ENCODE results near the gene MAGEL2. TPM values are rescaled to one million over a fixed set of nuclear protein-coding genes. Genes with fewer than 3 reads are reported as not detected.

The MAGEL2 gene
- total and polyA plus RNA-seq, 2 experiments from 2014 or later: 4.8 to 10.1 TPM

GRCh38 chr15:23687143-23687470 lies 39.4 kb upstream of the MAGEL2 start, which contains the start of gene NDN:
Gene NDN (minus strand): TSS chr15:23687305. CDS start chr15:23687217, 88 bp downstream.
- H4K20me1 ChIP-seq (replicated peaks; ENCODE audit: insufficient read depth): 0 out of 2 replicates have a peak, but pooled peaks cover 5% of the 10 kb centered on the region
- peaks cover 18% of the 10 kb centered on the region for H3K4me1 Mint-ChIP-seq
- ATAC-seq (peak; percentile 79), DNase-seq (ENCODE audit: low spot score) (peak; percentile 73)
- H3K4me2 ChIP-seq: peak within 1 kb of the TSS; percentile 82
- H3K27me3 Mint-ChIP-seq (ENCODE audit: insufficient read depth, low read depth, poor library complexity): peaks cover 3% of the 10 kb centered on the region
- no peak within 1 kb of the TSS for H3K27ac Mint-ChIP-seq
- H3K9me3 Mint-ChIP-seq: peaks cover 72% of the 10 kb centered on the region
- TF ChIP-seq CTCF (conservative IDR thresholded peaks at IDR 0.05; ENCODE audit: low read depth in 2 of 2) (no peak), POLR2AphosphoS5 (IDR thresholded peaks at IDR 0.05; ENCODE audit: low read depth) (peak; percentile 68)
- H3K27ac ChIP-seq (ENCODE audit: low read depth): no peak within 1 kb of the TSS
- H3K4me3 ChIP-seq: peak within 1 kb of the TSS; percentile 64
- H3K36me3 ChIP-seq (ENCODE audit: insufficient read depth): no peaks in the 10 kb centered on the region
- peak within 1 kb of the TSS; percentile 69; the same call in 1 of the 2 replicates for H2AFZ ChIP-seq
- peaks cover 3% of the 10 kb centered on the region; the same call in 1 of the 2 replicates for H3K79me2 ChIP-seq (replicated peaks; ENCODE audit: insufficient read depth)
- H3K9me2 ChIP-seq (ENCODE audit: insufficient read depth): no peaks in the 10 kb centered on the region
- H3F3A ChIP-seq (replicated peaks; ENCODE audit: low read depth): no peaks in the 10 kb centered on the region
- H3K4me1 ChIP-seq (ENCODE audit: insufficient read depth): 0 out of 2 replicates have a peak, but pooled peaks cover 3% of the 10 kb centered on the region
- H3K4me3 Mint-ChIP-seq: peak within 1 kb of the TSS; percentile 72
- peaks cover 16% of the 10 kb centered on the region for H3K36me3 Mint-ChIP-seq (ENCODE audit: low read depth)
- H3K27me3 ChIP-seq (ENCODE audit: insufficient read depth): no peaks in the 10 kb centered on the region

- H3K9me3 Mint-ChIP-seq: peaks cover 75% of the 10 kb centered on the region
- TF ChIP-seq REST (IDR thresholded peaks at IDR 0.05; ENCODE audit: unreplicated experiment) (no peak), ZNF114 (CRISPR knock-in tag; IDR thresholded peaks at IDR 0.05) (no peak)
- peaks cover 16% of the 10 kb centered on the region for H3K36me3 Mint-ChIP-seq (ENCODE audit: low read depth)
- H3K36me3 ChIP-seq (ENCODE audit: insufficient read depth): no peaks in the 10 kb centered on the region
- 0 out of 2 replicates have a peak, but pooled peaks cover 5% of the 10 kb centered on the region for H4K20me1 ChIP-seq (replicated peaks; ENCODE audit: insufficient read depth)
- peaks cover 3% of the 10 kb centered on the region; the same call in 1 of the 2 replicates for H3K79me2 ChIP-seq (replicated peaks; ENCODE audit: insufficient read depth)
- peak overlapping the region; percentile 72 for H3K4me3 Mint-ChIP-seq
- H3K27ac Mint-ChIP-seq: no peak overlapping the region
- ATAC-seq (peak; percentile 71), DNase-seq (ENCODE audit: low spot score) (peak; percentile 34)
- no peaks in the 10 kb centered on the region for H3F3A ChIP-seq (replicated peaks; ENCODE audit: low read depth)
- H3K27me3 ChIP-seq (ENCODE audit: insufficient read depth): no peaks in the 10 kb centered on the region
- peak overlapping the region; percentile 69; the same call in 1 of the 2 replicates for H2AFZ ChIP-seq
- no peak overlapping the region for H3K27ac ChIP-seq (ENCODE audit: low read depth)
- H3K4me1 Mint-ChIP-seq: peaks cover 18% of the 10 kb centered on the region
- H3K4me1 ChIP-seq (ENCODE audit: insufficient read depth): 0 out of 2 replicates have a peak, but pooled peaks cover 3% of the 10 kb centered on the region
- no peaks in the 10 kb centered on the region for H3K9me2 ChIP-seq (ENCODE audit: insufficient read depth)
- H3K4me2 ChIP-seq: peak overlapping the region; percentile 82
- H3K27me3 Mint-ChIP-seq (ENCODE audit: insufficient read depth, low read depth, poor library complexity): peaks cover 3% of the 10 kb centered on the region
- peak overlapping the region; percentile 64 for H3K4me3 ChIP-seq
Observed at GRCh38 chr15:23686466-23687142, 38.9 kb upstream of the MAGEL2 start.
